ENCODE measurements around the gene GPSM3. TPM values are rescaled to one million over a fixed set of nuclear protein-coding genes. Genes with fewer than 3 reads are reported as not detected.
A peak's percentile ranks its signal among the peaks of the same experiment; 100 is the strongest.

GPSM3 gene
- total and polyA plus RNA-seq, 8 donors = 3.1 to 41.0 (median 23.9) TPM; not detected in 3

GRCh38 chr6:32190911-32191677 lies 1.3 kb downstream of the GPSM3 start:
- Histone ChIP-seq H3K4me1 (peaks cover 44 to 86% (median 73%) of the 10 kb centered on the region in 4 donors), H3K27me3 (no peaks in the 10 kb centered on the region), H3K9me3 (no peaks in the 10 kb centered on the region), H3K36me3 (peaks cover 18 to 23% (median 21%) of the 10 kb centered on the region in 4 donors), H3K4me3 (peak overlapping the region; percentile 69 to 90 (median 81)), H3K27ac (peak overlapping the region; percentile 94 to 100 (median 97))
- TF ChIP-seq POLR2AphosphoS5 (IDR thresholded peaks at IDR 0.05) (no peak), EP300 (IDR thresholded peaks at IDR 0.05) (no peak), POLR2A (IDR thresholded peaks at IDR 0.05) (no peak), CTCF (IDR thresholded peaks at IDR 0.05) (no peak)
- intact Hi-C loops (cut with DNase I; ENCODE audit: low total_unique reads) = no loop called here
- DNase-seq = peak in 1 of 2 donors; percentile 40
- WGBS, 5 donors = 60 to 81% (median 78%) methylated on average over 8 of the region's 8 CpGs

GRCh38 chr6:32190054-32190851 lies 2.2 kb downstream of the GPSM3 start, which contains the start of gene PBX2:
PBX2 (minus strand) TSS chr6:32190202; CDS start chr6:32189915, 287 bp downstream.
- peak; percentile 89 to 97 for DNase-seq
- WGBS, 5 donors = 0 to 2% (median 1%) methylated on average over 16 to 23 of the region's 23 CpGs
- Histone ChIP-seq H3K4me3 (peak within 1 kb of the TSS; percentile 69 to 90 (median 81)), H3K27me3 (no peaks in the 10 kb centered on the region), H3K27ac (peak within 1 kb of the TSS; percentile 94 to 100 (median 97)), H3K9me3 (no peaks in the 10 kb centered on the region), H3K36me3 (peaks cover 18 to 26% (median 24%) of the 10 kb centered on the region in 4 donors), H3K4me1 (peaks cover 48 to 91% (median 78%) of the 10 kb centered on the region in 4 donors)
- no peak for TF ChIP-seq CTCF (IDR thresholded peaks at IDR 0.05)
- TF ChIP-seq POLR2AphosphoS5 (IDR thresholded peaks at IDR 0.05) = peak; percentile 33 to 64 (median 60)
- peak in 2 of 4 donors; percentile 39 to 50 for TF ChIP-seq POLR2A (IDR thresholded peaks at IDR 0.05)
- intact Hi-C loops (cut with DNase I; ENCODE audit: low total_unique reads) = no loop called here

DNA sequence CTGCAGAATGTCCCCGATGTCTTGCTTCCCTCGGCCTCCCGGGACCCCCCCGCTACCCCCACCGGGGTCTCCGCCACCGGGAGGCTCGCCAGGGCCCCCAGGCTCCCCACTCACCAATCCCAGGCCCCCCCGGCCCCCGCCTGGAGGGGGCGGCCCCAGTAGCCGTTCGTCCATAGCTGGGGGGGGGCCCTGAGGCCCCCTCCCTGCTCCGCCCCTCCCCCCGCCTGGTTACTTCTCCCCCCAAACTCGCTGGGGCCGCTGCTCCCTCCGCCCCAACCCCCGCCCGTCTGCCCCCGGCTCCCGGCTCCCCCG lies 2.7 kb downstream of the GPSM3 start:
- Histone ChIP-seq H3K27ac (peak overlapping the region; percentile 94 to 100 (median 97)), H3K4me3 (peak overlapping the region; percentile 69 to 90 (median 81)), H3K27me3 (no peaks in the 10 kb centered on the region), H3K9me3 (no peaks in the 10 kb centered on the region), H3K36me3 (peaks cover 18 to 26% (median 24%) of the 10 kb centered on the region in 4 donors), H3K4me1 (peaks cover 43 to 90% (median 75%) of the 10 kb centered on the region in 4 donors)
- TF ChIP-seq POLR2AphosphoS5 (IDR thresholded peaks at IDR 0.05) (no peak), EP300 (IDR thresholded peaks at IDR 0.05) (no peak), POLR2A (IDR thresholded peaks at IDR 0.05) (no peak), CTCF (IDR thresholded peaks at IDR 0.05) (no peak)
- WGBS, 5 donors = 0 to 13% (median 3%) methylated on average over 7 to 23 of the region's 23 CpGs
- no peak for DNase-seq
- intact Hi-C loops (cut with DNase I; ENCODE audit: low total_unique reads) = no loop called here

- intact Hi-C loops (cut with DNase I; ENCODE audit: low total_unique reads) = no loop called here
- 0 to 3% (median 2%) methylated on average over 10 of the region's 10 CpGs for WGBS, 5 donors
- Histone ChIP-seq H3K27ac (peak overlapping the region; percentile 94 to 100 (median 97)), H3K4me1 (peaks cover 41 to 90% (median 74%) of the 10 kb centered on the region in 4 donors), H3K9me3 (no peaks in the 10 kb centered on the region), H3K36me3 (peaks cover 18 to 30% (median 24%) of the 10 kb centered on the region in 4 donors), H3K4me3 (peak overlapping the region; percentile 69 to 90 (median 81)), H3K27me3 (no peaks in the 10 kb centered on the region)
- peak in 1 of 2 donors; percentile 49 for DNase-seq
- TF ChIP-seq CTCF (IDR thresholded peaks at IDR 0.05) (no peak), EP300 (IDR thresholded peaks at IDR 0.05) (no peak), POLR2A (IDR thresholded peaks at IDR 0.05) (no peak), POLR2AphosphoS5 (IDR thresholded peaks at IDR 0.05) (no peak)
Observed at GRCh38 chr6:32189069-32189741, 3.2 kb downstream of the GPSM3 start.
